Measurements from ENCODE around the gene KCNC2.

GRCh38 chr12:75139196-75139595 is 70.4 kb downstream of the KCNC2 start:
- TF ChIP-seq CTCF (IDR thresholded peaks at IDR 0.05) (no peak), POLR2A (IDR thresholded peaks at IDR 0.05) (no peak), POLR2AphosphoS5 (IDR thresholded peaks at IDR 0.05) (no peak), EP300 (IDR thresholded peaks at IDR 0.05) (no peak)
